NCI-H524 (cell line): Measurements from ENCODE around the gene SOX9.

Experiments used
- DNase-seq, 2 experiments: peaks; one replicate each; lab custom pipeline; 2025; lab: John Stamatoyannopoulos, UW

The SOX9 gene

GRCh38 chr17:72162569-72162968 lies 41.7 kb downstream of the SOX9 start:
- no peak for DNase-seq

GRCh38 chr17:72163474-72163873 lies 42.7 kb downstream of the SOX9 start:
- DNase-seq: peak in 1 of 2 experiments; percentile 22

DNA sequence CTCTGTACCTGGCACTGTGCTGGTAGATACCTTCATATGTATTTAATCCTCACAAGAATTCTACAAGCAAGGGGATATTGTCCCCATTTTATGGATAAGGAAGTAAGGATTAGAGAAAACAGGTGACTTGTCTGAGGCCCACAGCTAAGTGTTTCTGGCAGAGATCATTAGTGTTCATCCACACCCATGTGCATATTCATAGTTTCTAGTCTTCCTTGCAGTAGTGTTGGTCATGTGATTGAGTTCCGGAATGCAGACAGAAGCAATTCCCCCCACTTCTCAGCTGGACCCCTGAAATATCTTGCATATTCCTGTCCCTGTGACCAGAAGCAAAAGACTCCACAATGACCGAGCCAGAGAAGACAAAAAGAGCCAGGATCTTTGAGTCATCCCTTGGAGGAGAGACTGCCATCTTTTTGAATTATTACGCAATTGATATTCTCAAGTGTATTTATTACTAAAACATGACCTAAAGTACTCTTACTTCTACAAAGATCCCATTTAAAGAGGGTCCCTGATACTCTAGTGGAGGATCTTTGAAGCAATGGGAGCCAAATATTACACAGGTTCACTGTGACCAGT lies 43.4 kb downstream of the SOX9 start:
- DNase-seq: no peak

DNA sequence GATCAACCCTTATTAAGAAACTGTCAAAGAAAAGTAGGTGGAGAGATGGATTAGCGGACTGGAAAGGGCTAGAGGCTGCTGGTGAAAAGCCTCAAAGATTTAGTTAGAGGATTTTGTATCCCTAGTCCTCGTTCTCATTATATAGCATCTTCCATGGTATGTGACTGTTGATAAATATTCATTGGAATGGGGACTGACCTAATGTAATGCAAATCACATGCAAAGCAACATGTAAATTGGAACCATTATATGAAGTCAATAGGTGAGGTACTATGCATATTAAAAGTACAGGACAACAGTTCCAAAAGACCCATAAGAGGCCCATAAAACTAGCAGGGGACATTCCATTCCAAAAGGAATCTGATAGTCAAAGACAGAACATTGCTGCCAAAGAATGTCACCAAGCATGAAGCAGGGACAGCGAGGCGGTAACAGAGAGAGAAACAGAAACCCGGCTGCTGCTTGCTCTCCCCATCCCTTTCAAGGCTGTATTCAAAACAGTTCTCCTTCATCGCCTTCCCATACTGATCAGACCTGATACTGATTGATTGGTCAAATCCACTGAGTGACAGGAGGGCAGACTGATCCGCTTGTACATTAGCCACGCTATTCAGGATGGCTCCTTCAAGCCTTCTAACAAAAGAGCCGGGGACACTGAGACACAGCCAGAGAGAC lies 44.5 kb downstream of the SOX9 start:
- DNase-seq: no peak

DNA sequence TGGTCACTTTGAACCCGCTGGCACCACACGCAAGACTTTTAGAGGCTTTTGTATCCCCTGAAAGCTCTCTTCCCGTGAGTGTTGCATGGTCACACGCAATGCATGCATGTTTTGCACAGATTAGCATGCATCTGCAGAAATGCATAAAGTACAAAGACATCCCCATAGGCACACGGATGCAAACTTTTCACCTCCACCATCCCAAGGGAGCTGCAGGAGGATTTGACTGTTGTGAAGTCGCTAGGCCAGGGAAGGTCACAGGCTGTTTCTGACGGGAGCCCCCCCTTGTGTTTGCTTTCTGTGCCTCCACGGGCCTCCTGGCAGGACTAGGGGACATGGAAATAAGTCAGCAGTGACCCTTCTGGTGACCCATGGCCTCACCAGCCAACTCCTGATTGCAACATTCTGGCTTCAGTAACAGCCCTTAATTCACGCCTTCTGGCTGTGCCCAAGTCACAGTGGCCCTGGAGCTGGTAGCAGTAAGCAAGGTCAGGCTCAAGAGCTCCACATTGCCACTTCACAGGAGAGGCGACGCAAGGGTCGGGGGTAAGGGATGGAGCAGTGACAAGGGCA lies 45.1 kb downstream of the SOX9 start:
- DNase-seq: no peak

DNA sequence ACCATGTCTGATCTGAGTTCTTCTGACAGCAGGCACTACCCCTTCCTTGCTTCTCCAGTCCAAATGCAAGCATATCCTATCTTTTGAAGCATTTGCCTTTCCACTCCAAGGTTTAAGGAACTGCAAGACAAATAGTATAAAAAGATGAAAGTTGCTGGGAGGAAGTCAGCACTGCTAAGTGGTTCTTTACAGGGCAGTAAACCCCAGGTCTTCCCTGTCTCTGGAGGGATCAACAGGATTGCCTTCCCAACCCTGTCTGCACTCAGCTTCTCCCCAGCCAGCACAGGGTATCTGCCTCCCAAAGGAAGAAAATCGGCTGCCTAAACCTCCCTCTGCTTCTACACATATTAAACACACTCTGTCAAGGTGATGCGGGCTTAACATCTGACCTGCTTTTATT lies 46.8 kb downstream of the SOX9 start:
- no peak for DNase-seq

- no peak for DNase-seq
These were observed 49.0 kb downstream of the SOX9 start for GRCh38 chr17:72169823-72170222.

DNA sequence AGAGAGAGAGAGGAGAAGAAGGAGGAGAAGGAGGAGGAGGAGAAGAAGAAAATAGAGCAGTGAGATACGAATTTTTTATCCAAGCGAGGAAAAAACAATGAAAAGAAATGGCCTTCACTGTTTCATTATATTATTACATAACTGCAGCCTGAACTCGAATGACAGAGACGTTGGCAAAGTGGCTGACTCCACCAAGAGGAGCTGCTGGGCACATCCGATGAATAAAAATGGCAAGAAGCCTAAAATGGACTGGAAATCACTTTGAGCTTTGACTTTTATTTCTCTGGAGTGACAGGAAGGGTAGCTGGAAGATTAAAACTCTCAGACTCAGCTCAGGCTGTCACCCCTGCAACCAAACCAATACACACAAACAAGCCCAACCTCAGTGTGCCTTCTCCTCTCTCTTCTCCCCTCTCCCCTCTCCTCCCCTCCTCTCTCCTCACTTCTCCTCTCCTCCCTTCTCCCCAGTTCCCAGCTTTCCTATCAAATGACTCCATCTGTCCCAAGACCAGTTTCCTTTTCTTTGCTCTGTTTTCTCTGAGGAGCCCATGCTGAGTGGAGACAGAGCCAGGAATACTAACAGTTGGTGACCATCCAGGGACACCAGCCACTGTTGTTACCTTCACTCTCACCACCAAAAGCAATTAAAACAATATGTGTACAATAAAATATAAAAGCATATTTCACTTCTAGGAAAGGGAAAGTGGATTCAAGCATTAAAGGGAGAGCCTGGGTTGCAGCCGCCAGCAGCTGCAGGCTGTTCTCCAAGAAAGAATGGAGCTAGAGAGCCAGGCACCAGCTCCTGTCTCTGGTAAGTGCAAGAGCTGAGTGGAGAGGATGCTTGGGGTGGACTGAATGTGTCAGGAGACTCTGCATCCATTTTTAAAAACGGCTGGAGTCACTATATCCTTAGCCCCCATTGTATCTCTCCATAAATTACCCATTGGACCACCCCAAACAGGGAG lies 51.2 kb downstream of the SOX9 start:
- DNase-seq: peak in 1 of 2 experiments; percentile 23

- peak; percentile 23 to 78 for DNase-seq
These were observed 52.8 kb downstream of the SOX9 start for GRCh38 chr17:72173499-72174116.

- no peak for DNase-seq
These were observed 54.4 kb downstream of the SOX9 start for GRCh38 chr17:72175263-72175662.
